HG03095 (cell line): ENCODE measurements around the gene ARID1B.
"Not testable (repeated sequence)": the region's sequence is repeated elsewhere in the genome, so short reads cannot be mapped to it uniquely, and the experiment has no call there.

ENCODE experiments used
- ATAC-seq: cut with Tn5 transposase; IDR thresholded peaks from one replicate; pipeline ENCODE4 v1.9.1; 2021; ENCODE audit warnings: moderate library complexity; ENCODE audit not compliant: unreplicated experiment

Gene ARID1B

GRCh38 chr6:157038610-157039009 is 261.4 kb downstream of the ARID1B start:
- ATAC-seq = no peak

- not testable (repeated sequence) for ATAC-seq
Measured at GRCh38 chr6:157039639-157040038, 262.5 kb downstream of the ARID1B start.

GRCh38 chr6:157040191-157040590 is 263.0 kb downstream of the ARID1B start:
- ATAC-seq = no peak

- ATAC-seq = no peak
Measured at GRCh38 chr6:157045831-157046454, 268.8 kb downstream of the ARID1B start.

GRCh38 chr6:157046776-157047175 is 269.6 kb downstream of the ARID1B start:
- ATAC-seq = no peak

- ATAC-seq = no peak
Measured at GRCh38 chr6:157047328-157047727, 270.1 kb downstream of the ARID1B start.

- ATAC-seq = no peak
Measured at GRCh38 chr6:157047951-157048350, 270.8 kb downstream of the ARID1B start.

- no peak for ATAC-seq
Measured at GRCh38 chr6:157049133-157049532, 272.0 kb downstream of the ARID1B start.

- no peak for ATAC-seq
Measured at GRCh38 chr6:157050537-157051265, 273.5 kb downstream of the ARID1B start.

GRCh38 chr6:157054531-157054979 is 277.4 kb downstream of the ARID1B start:
- peak; percentile 70 for ATAC-seq

- no peak for ATAC-seq
Measured at GRCh38 chr6:157055863-157056262, 278.7 kb downstream of the ARID1B start.

- ATAC-seq = peak; percentile 49
Measured at GRCh38 chr6:157056275-157056674, 279.1 kb downstream of the ARID1B start.

GRCh38 chr6:157058574-157058973 is 281.4 kb downstream of the ARID1B start:
- no peak for ATAC-seq

GRCh38 chr6:157059781-157060180 is 282.6 kb downstream of the ARID1B start:
- no peak for ATAC-seq

GRCh38 chr6:157060440-157060952 is 283.3 kb downstream of the ARID1B start:
- no peak for ATAC-seq

- ATAC-seq = no peak
Measured at GRCh38 chr6:157061770-157062594, 284.8 kb downstream of the ARID1B start.

GRCh38 chr6:157063176-157063905 is 286.2 kb downstream of the ARID1B start:
- no peak for ATAC-seq

- ATAC-seq = no peak
Measured at GRCh38 chr6:157063923-157064322, 286.7 kb downstream of the ARID1B start.

GRCh38 chr6:157064502-157064901 is 287.3 kb downstream of the ARID1B start:
- ATAC-seq = no peak

- no peak for ATAC-seq
Measured at GRCh38 chr6:157065366-157065765, 288.2 kb downstream of the ARID1B start.
